HG03432 (cell line): Measurements from ENCODE around the gene ACOT7.
A peak's percentile ranks its signal among the peaks of the same experiment; 100 is the strongest.
"Not testable (repeated sequence)": the region's sequence is repeated elsewhere in the genome, so short reads cannot be mapped to it uniquely, and the experiment has no call there.

Experiments used
- ATAC-seq: cut with Tn5 transposase; IDR thresholded peaks from one replicate; pipeline ENCODE4 v1.9.1; 2021; ENCODE audit warnings: mild to moderate bottlenecking, moderate library complexity; ENCODE audit not compliant: unreplicated experiment

Gene ACOT7

DNA sequence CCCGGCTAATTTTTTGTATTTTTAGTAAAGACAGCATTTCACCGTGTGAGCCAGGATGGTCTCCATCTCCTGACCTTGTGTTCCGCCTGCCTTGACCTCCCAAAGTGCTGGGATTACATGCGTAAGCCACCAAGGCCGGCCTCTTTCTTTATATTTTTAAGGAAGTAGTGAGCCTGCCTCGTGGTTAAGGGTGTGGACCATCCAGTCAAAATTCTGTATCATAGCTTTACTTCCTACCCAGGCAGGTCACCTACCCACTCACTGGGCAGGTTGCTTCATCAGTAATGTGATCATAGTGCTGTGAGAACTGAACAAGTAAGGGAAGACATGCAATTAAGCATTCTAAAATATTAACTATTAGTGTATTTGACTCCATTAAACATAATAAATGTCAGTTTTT, 8.1 kb upstream of the ACOT7 start:
- ATAC-seq: no peak

DNA sequence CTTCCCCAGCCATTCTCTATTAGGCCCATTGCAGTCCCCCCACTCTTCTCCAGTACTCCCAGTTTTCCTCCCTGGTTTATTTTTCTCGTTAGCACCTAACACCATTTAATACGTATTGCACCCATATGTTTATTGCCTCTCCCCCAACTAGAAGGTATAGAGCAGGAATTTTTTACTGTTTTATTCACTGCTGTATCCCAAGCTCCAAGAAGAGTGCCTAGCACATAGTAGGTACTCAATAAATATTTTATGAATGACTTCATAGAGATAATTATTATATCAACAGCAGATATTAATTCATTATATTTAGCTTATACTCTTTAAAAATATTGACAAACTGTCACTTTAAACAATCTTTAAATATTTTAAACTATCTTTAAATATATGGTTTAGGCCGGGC, 5.7 kb upstream of the ACOT7 start:
- no peak for ATAC-seq

DNA sequence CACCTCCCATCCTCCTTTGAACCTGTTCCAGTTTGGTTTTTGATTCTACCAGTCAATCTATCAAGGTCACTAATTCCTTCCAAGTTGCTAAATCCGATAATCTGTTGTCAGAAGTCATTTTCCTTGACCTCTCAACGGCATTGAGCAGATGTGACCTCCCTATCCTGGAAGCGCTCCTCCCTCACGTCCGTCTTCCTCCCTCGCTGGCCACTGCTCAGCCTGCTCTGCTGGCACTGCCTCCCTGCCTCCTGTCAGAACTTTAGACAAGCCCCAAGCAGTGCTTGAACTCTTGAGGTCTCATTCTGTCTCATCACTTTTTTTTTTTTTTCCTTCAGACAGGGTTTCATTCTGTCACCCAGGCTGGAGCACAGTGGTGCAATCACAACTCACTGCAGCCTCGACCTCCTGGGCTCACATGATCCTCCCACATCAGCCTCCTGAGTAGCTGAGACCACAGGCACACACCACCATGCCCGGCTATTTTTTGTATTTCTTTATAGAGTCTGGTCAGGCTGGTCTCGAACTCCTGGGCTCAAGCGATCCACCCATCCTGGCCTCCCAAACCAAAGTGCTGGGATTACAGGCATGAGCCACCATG, 4.4 kb upstream of the ACOT7 start:
- no peak for ATAC-seq

DNA sequence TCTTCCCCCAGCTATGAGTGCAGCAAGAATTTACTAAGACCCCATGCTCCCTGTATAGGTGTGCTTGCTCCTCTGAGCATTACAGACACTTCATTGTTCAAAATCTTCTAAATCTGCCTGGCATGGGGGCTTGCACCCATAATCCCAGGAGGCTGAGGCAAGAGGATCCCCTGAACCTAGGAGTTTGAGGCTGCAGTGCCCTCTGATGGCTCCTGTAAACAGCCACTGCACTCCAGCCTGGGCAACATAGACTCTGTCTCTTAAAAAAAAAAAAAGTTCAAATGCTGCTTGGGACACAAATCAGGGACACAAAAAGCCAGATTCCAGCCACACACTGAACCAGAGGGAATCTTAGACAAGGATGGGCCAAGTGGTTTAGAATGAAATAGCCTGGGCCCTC, 3.4 kb upstream of the ACOT7 start:
- no peak for ATAC-seq

DNA sequence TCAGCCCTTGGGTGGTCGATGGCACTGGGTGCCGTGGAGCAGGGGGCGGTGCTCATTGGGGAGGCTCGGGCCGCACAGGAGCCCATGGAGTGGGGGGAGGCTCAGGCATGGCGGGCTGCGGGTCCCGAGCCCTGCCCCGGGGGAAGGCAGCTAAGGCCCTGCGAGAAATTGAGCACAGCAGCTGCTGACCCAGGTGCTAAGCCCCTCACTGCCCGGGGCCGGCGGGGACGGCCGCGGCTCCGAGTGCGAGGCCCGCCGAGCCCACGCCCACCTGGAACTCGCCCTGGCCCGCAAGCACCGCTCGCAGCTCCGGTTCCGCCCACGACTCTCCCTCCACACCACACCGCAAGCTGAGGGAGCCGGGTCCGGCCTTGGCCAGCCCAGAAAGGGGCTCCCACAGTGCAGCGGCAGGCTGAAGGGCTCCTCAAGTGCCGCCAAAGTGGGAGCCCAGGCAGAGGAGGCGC, 2.2 kb upstream of the ACOT7 start:
- ATAC-seq: not testable (repeated sequence)

DNA sequence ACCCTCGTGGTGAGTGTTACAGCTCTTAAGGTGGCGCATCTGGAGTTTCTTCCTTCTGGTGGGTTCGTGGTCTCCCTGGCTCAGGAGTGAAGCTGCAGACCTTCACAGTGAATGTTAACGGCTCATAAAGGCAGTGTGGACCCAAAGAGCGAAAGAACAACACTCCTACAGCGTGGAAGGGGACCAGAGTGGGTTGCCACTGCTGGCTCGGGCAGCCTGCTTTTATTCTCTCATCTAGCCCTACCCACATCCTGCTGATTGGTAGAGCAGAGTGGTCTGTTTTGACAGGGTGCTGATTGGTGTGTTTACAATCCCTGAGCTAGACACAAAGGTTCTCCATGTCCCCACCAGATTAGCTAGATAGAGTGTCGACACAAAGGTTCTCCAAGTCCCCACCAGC, 1.6 kb upstream of the ACOT7 start:
- ATAC-seq: not testable (repeated sequence)

DNA sequence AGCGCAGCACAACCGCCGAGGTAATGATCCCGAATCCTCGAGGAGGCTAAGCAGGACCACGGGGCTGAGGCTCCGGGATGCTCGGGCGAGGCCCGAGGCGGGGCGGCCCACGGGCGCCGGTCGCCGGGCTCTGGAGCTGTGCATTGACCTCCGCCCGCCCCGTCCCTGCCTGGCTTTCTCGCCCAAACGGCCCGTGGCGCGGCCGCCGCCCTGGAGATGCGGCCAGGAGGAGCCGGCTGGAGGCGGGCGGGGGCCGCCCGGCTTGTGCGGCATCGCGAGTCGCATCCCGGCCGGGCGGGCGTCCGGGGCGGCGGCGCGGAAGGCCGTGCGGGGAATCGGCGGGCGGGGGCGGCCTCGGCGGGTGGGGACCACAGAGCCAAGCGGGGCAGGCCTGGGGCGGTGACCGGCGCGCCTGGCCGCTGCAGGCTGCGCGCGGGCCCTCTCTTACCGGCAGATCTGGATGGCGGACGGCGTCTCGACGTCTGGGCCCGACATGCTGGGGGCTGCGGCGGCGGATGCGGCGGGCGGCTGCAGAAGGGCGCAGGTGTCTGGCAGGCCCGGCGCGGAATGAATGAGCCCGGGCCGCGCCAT, 663 bp downstream of the ACOT7 start:
- ATAC-seq: peak; percentile 12

DNA sequence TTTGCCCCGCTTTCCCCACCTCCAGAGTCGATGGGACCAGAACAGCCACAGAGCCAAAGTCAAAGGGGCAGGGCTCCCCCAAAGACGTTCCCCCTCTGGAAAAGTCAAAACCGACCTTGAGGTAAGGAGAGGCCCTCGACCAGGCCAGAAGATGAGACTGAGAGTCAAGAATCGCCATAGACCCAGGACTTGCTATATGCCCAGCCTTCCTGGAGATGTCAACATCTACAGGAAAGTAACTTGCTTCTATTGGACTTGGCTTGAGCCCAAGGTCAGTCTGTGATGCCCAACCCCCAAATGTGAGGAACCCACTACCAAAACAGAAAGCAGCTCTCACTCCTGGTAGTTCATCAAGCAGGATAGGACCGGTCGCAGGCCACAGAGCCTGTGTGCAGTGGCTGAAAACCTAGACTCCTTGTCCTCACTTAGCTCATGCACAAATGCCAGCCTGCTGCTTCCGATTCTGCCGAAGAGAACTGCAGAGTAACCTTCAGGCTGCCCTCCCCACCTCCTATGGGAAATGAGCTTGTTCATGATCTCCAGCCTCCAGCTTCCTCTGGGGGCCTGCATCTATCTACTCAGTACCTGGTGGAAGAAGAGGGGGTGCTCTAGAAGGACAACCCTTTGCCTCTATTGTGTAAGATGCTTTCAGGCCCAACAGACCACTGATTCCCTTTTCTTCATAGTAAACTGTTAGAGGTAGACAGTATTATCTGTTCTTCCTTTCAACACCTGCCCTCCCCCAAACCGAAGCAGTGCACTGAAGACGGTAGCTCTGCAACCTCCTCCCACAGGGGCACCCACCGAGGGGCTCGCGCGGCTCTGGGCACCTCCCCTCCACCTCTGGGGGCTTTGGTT, 1.4 kb downstream of the ACOT7 start:
- no peak for ATAC-seq

DNA sequence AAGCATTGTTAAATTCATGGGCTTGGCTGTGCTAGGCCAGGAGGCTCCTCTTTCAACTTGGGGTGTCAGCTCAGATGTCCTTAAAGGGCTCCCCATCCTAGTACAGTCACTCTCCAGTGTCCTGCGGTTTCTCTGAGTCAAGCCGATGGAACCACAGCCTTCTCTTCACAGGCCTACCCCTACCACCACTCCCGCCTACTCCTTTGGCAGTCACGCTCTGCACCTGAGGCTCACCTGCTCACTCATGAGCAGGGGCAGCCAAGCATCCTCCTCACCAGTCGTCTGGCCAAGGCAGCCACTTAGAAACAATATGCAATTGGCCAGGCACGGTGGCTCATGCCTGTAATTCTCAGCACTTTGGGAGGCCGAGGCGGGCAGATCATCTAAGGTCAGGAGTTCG, 3.6 kb downstream of the ACOT7 start:
- ATAC-seq: no peak

DNA sequence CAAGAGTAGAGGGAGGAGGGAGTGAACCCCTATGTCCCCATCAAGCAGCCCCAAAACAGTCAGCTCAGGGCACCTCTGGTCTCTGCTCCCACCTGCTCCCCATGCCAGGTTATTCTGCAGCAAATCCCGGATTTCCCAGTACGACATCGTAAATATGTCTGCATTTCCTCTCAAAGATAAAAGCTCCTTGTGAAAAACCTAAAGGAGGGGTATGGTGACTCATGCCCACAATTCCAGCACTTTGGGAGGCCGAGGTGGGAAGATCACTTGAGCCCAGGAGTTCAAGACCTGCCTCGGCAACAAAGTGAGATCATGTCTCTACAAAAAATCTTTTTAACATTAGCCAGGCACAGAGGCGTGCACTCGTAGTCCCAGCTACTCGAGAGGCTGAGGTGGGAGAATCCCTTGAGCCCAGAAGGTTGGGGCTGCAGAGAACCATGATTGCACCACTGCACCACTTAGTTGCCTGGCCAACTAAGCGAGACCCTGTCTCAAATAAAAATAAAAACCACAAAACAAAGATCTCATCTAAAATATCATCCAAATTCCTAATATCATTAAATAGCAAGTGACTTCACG, 7.1 kb downstream of the ACOT7 start:
- ATAC-seq: no peak

DNA sequence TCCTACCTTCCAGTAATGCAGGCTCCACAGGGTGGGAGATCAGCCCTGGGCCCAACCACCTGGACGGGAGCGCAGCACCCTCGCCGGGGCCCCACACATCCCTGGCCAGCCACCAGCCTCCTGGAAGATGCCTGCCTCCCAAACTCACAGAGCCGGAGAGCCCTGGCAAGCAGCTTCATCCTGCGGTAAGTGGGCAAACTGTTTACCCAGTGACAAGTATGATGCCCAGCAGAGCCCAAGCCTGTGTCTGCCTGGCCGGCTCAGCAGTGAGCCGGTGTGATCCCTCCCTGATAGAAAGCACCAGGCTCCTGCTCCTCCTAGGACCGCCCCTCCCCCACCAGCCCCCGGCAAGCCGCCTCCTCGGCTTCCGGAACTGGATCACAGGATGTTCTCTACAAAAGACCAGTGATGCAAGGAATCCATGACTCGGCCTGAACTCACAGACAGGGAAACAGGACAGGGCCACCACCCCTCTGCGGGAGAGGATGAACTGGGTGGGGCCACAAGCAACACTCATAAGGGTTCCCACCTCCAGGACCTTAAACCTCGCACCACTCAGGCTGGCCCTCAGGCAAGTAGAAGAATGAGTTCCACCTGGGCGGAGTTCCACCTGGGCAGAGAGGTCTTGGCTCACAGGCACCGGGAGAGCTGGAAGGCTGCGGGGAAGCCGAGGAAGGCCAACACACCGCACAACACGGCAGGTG, 7.9 kb downstream of the ACOT7 start:
- no peak for ATAC-seq

DNA sequence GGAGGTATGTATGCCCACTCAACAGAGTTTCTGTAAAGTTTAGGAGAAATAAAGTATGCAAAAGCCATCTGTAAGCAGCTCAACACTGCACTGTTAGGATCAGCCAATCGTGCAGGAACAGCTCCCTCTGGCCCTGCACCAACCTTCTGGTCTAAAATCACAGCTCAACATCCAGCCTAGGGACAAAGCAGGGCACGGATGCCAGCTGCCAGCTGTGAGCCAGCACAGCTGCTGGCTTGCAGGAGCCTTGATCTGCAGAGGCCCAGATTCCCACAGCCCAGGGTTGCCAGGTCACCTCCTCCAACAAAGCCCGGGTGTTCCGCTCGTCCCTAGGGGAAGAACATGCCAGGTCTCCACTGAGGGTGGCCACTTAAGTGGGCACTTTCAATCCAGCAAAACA, 8.6 kb downstream of the ACOT7 start:
- no peak for ATAC-seq

DNA sequence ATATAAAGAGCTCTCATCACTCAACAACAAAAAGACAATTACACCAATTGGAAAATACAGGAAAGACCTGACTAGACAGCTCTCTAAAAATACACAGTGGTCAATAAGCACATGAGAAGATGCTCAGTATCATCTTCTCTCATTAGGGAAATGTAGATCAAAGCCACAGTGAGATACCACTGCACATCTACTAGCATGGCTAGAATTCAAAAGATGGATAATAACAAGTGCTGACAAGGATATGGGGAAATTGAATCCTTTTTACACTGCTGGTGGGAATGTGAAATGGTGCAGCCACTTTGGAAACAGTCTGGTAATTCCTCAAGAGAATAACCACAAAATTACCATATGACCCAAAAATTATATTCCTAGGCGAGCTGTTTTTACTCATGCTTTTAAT, 9.4 kb downstream of the ACOT7 start:
- no peak for ATAC-seq

DNA sequence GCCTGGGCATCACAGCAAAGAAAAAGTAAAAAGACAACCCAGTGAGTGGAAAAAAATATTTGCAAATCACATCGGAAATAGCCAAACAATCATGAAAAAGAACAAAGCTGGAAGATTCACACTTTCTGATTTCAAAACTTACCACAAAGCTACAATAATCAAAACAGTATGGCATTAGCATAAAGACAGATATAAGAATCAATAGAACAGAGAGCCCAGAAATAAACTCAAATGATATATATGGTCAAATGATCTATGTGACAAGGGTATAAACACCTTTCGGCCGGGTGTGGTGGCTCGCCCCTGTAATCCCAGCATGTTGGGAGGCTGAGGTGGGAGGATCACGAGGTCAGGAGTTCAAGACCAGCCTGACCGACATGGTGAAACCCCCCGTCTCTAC, 13.5 kb downstream of the ACOT7 start:
- ATAC-seq: no peak

DNA sequence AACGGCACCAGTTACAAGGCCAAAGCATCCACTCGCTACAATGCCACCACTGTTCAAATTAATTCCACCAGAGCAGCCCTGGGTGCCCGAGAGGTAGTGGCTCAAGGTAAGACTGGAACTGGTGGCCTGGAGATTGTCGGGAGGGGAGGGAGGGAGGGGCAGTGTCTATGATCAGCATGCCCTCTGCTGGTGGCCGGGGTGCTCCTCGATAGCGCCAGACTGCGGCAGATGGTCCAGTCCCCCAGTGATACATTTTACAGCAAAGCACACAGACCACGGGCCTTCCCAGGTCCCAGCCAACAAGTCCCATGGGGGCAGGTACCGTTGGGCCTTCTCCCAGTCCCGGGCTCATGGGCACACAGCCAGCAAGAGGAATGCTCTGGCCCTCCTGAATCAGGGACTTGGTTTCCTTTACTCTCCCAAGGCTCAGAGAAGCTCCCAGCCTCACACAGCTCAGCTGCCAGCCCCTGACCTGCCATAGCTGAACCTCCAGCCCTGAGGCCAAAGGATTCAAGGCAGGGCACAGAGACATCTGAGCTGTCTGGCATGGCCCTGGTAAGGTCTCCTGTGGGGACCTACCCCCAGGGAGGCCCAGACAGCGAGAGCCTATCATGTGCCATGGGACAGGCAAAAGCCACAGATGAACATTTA, 15.3 kb downstream of the ACOT7 start:
- ATAC-seq: no peak

DNA sequence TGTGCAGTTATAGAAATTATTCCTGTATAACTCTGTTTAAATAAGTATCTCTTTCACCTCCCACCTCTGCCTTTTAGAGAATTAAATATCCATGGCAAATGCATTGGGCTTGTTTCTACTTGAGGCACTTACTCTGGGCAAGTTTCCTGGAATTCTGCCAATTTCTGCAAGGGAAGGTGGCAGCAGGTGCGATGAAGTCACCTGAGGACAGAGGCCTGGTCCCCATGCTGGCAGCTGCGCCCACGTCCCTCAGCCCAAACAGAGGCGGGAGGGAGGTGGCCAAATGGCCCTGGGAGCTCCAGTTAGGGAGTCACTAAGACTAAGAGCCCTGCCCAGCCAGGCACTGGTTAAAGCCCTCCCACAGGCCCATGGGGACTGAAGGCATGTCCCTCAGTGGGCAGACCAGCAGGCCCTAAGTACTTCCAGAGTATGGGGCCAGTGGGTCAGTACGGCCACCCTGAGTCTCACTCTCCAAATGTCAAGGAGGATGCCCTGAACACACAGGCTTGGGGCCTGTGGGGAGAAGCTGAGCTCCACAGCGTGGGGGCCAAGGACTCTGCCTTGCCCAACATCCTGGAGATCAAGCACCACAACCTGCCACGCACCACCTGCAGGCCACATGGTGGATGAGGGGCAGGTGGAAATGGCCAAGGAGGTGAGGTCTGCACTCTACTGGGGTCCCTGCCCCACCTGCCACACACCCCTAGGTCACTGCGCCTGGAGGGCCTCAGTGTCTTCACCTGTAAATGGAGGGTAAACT, 19.4 kb downstream of the ACOT7 start:
- no peak for ATAC-seq

DNA sequence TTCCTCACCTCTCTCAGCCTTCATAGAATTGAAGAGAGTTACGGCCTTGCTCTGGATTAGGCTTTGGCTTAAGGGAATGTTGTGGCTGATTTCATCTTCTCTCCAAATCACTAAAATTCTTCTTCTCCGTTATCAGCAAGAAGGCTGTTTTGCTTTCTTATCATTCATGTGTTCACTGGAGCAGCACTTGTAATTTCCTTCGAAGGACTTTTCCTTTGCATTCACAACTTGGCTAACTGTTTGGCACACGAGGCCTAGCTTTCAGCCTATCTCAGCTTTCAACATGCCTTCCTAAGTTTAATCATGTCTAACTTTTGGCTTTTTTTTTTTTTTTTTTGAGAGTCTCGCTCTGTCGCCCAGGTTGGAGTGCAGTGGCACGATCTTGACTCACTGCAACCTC, 21.3 kb downstream of the ACOT7 start:
- not testable (repeated sequence) for ATAC-seq

DNA sequence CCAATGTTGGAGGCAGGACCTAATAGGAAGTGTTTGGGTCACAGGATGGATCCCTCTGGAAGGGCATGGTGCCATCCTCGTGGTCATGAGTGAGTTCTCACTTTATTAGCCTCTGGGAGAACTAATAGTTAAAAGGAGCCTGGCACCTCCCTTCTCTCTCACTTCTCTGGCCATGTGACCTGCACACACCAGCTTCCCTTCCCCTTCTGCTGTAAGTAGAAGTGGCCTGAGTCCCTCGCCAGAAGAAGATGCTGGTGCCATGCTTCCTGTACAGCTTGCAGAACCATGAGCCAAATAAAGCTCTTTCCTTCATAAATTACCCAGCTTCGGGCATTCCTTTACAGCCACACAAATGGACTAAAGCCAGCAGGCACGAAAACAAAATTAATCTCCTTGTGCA, 23.6 kb downstream of the ACOT7 start:
- ATAC-seq: no peak

DNA sequence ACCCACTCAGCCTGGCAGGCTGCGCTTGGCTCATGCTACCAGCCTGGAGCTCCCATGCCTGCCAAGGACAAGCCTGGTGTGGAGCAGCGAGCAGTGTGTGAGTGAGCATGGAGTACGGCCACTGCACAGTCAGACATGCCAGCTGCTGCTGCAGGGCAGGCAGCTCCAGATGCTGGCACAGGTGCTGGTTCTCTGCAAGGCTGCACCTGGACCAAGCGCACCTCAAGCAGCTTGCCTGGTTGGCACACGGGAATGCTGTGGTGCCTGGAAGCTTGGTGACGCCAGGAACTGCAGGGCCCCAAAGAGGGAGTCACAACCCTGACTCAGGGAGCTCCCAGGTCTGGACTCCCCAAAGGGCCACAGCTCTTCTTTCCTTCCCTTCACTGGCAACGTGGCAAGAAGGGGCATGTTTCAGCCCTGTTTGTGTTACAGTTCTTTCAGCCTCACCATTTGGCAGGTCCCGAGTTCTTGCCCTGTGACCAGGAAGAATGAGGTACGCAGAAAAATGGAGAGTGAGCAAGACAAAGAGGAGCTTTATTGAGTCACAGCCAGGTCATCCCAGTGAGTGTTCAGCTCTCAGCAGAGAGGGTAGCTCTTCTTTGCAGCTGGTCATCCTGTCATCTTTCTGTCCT, 26.1 kb downstream of the ACOT7 start:
- ATAC-seq: no peak
